Mesothelial cell of epicardium (in vitro differentiated cells): ENCODE results near the gene CFD. TPM values are rescaled to one million over a fixed set of nuclear protein-coding genes. Genes with fewer than 3 reads are reported as not detected.

Experiments
- DNase-seq, 2 experiments: peaks; one replicate each; pipeline ENCODE4 v3.0.0; 2021; ENCODE audit warnings: low spot score in 2 of 2; ENCODE audit not compliant: unreplicated experiment in 2 of 2
- H3K27ac Mint-ChIP-seq: 2 replicates; pipeline ENCODE4 v1.8.0; 2021; ENCODE audit warnings: mixed read lengths
- H3K27me3 Mint-ChIP-seq: 2 replicates; pipeline ENCODE4 v1.8.0; 2021; ENCODE audit warnings: low read depth, mixed read lengths
- H3K36me3 Mint-ChIP-seq: 2 replicates; pipeline ENCODE4 v1.8.0; 2021; ENCODE audit warnings: mixed read lengths
- H3K4me1 Mint-ChIP-seq: 2 replicates; pipeline ENCODE4 v1.8.0; 2021; ENCODE audit warnings: mixed read lengths
- H3K4me3 Mint-ChIP-seq: 2 replicates; pipeline ENCODE4 v1.8.0; 2021; ENCODE audit warnings: mild to moderate bottlenecking, moderate library complexity, mixed read lengths
- H3K9me3 Mint-ChIP-seq: 2 replicates; pipeline ENCODE4 v1.8.0; 2021; ENCODE audit warnings: mixed read lengths
- total RNA-seq: library from RNA; stranded (reverse); gene quantifications from 3 replicates; pipeline ENCODE4 v1.2.1, GENCODE V29; 2021
- TF ChIP-seq, protein P1 (sequence below): fragments of 200-600 bp; sonication (generic); IDR thresholded peaks from one replicate; pipeline ENCODE4 v1.5.0; 2021; ENCODE audit warnings: antibody characterized with exemption; ENCODE audit not compliant: unreplicated experiment

Gene CFD
- total RNA-seq, 1 donor from 2014 or later = 3.2 TPM

DNA sequence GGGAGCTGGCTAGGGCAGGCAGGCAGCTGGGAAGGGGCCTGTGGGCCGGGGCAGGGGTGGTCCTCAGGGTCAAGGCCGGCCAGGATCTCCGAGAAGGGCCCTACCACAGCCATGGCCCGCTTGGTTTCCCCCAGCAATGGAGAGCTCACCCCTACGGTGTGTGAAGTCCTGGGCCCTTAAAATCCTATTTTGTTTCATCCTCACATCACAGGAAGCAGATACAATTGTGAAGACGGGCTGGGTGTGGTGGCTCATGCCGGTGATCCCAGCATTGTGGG is 42.6 kb downstream of the CFD start:
- no peaks in the 10 kb centered on the region for H3K9me3 Mint-ChIP-seq
- TF ChIP-seq, protein P1, sequence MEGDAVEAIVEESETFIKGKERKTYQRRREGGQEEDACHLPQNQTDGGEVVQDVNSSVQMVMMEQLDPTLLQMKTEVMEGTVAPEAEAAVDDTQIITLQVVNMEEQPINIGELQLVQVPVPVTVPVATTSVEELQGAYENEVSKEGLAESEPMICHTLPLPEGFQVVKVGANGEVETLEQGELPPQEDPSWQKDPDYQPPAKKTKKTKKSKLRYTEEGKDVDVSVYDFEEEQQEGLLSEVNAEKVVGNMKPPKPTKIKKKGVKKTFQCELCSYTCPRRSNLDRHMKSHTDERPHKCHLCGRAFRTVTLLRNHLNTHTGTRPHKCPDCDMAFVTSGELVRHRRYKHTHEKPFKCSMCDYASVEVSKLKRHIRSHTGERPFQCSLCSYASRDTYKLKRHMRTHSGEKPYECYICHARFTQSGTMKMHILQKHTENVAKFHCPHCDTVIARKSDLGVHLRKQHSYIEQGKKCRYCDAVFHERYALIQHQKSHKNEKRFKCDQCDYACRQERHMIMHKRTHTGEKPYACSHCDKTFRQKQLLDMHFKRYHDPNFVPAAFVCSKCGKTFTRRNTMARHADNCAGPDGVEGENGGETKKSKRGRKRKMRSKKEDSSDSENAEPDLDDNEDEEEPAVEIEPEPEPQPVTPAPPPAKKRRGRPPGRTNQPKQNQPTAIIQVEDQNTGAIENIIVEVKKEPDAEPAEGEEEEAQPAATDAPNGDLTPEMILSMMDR = no peak
- no peak overlapping the region for H3K4me3 Mint-ChIP-seq
- H3K27me3 Mint-ChIP-seq = no peaks in the 10 kb centered on the region
- H3K27ac Mint-ChIP-seq = no peak overlapping the region
- DNase-seq = no peak
- peaks cover 3% of the 10 kb centered on the region for H3K4me1 Mint-ChIP-seq
- H3K36me3 Mint-ChIP-seq = peaks cover 6% of the 10 kb centered on the region

DNA sequence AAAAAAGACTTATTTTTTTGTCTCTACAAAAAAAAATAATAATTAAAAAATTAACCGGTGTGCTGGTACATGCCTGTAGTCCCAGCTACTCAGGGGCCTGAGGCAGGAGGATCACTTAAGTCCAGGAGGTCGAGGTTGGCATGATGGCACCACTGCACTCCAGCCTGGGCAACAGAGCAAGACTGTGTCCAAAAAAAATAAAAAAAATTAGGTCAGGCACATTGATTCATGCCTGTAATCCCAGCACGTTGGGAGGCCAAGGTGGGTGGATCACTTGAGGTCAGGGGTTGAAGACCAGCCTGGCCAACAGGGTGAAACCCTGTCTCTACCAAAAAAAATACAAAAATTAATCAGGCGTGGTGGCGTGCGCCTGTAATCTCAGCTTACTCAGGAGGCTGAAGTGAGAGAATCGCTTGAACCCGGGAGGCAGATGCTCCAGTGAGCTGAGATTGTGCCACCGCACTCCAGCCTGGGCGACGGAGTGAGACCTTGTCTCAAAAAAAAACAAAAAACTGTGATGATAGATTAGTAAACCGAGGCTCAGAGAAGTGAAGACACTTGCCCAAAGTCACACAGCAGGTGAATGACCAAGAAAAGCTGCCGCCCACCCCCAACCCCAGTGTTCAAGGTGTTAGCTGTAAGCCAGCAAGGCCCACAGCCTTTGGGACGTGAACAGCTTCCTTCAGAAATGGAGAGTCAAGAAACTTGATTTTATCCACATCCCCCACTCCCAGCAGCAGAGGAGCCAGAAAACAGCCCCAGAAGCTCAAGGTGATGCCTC is 43.2 kb downstream of the CFD start:
- H3K9me3 Mint-ChIP-seq = no peaks in the 10 kb centered on the region
- no peak overlapping the region for H3K27ac Mint-ChIP-seq
- DNase-seq = no peak
- H3K4me3 Mint-ChIP-seq = no peak overlapping the region
- TF ChIP-seq, protein P1 = no peak
- peaks cover 3% of the 10 kb centered on the region for H3K4me1 Mint-ChIP-seq
- peaks cover 6% of the 10 kb centered on the region for H3K36me3 Mint-ChIP-seq
- H3K27me3 Mint-ChIP-seq = no peaks in the 10 kb centered on the region

DNA sequence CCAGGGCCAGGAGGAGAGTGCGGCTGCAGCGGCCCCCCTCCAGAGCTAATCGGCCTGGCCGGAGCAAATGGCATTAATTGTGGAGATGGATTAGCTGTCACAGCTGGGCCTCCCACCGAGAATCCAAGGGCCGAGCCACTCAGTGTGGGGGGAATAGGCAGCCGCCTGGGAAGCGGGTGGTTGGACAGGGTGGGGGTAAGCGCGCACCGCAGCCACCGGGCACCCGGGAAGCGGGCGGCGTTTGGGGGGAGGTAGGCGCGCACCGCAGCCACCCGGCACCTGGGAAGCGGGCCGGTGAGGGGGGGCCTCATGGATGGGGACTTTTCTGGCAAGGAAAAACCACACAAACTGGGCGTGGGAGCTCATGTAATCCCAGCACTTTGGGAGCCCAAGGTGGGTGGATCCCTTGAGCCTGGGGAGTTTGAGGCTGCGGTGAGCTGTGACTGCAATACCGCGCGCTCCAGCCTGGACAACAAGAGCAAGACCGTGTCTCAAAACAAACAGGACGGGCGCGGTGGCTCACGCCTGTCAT is 43.9 kb downstream of the CFD start:
- H3K27ac Mint-ChIP-seq = no peak overlapping the region
- peaks cover 3% of the 10 kb centered on the region for H3K4me1 Mint-ChIP-seq
- H3K27me3 Mint-ChIP-seq = no peaks in the 10 kb centered on the region
- no peaks in the 10 kb centered on the region for H3K9me3 Mint-ChIP-seq
- TF ChIP-seq, protein P1 = no peak
- peaks cover 3% of the 10 kb centered on the region for H3K36me3 Mint-ChIP-seq
- no peak overlapping the region for H3K4me3 Mint-ChIP-seq
- no peak for DNase-seq

DNA sequence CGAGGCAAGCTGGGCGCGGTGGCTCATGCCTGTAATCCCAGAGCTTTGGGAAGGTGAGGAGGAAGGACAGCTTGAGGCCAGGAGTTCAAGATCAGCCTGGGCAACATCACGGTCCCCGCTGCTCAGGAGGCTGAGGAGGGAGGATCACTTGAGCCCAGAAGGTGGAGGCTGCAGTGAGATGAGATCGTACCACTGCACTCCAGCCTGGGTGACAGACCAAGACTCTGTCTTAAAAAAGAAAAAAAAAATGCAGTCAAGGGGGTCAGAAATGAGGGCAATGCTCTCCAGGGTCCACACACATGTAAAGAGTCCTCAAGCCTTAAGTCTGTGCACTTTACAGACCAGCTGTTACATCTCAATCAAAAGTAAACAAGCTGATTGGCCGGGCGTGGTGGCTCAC is 45.1 kb downstream of the CFD start:
- Mint-ChIP-seq H3K36me3 (peaks cover 3% of the 10 kb centered on the region), H3K27ac (peak overlapping the region; percentile 78), H3K9me3 (no peaks in the 10 kb centered on the region), H3K4me3 (no peak overlapping the region), H3K27me3 (no peaks in the 10 kb centered on the region), H3K4me1 (peaks cover 3% of the 10 kb centered on the region)
- TF ChIP-seq, protein P1 = no peak
- DNase-seq = no peak

DNA sequence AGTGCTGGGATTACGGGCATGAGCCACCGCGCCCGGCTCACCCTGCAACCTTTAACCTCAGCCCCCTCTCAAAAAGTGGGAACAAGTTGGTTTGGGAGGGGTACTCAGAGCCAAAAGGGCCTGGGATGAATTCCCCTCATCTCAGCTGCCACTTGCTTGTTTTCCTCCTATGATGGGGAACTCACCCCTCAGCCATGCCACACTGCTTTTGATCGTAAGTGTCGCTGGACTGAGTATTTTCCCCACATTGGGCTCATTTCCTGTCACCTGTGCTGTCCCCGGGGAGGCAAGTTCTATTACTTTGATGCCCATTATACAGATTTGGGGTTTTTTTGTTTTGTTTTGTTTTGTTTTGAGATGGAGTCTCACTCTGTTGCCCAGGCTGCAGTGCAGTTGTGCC is 47.0 kb downstream of the CFD start:
- peaks cover 5% of the 10 kb centered on the region for H3K36me3 Mint-ChIP-seq
- H3K27me3 Mint-ChIP-seq = no peaks in the 10 kb centered on the region
- no peak for DNase-seq
- TF ChIP-seq, protein P1 = no peak
- H3K27ac Mint-ChIP-seq = no peak overlapping the region
- H3K9me3 Mint-ChIP-seq = no peaks in the 10 kb centered on the region
- no peak overlapping the region for H3K4me3 Mint-ChIP-seq
- H3K4me1 Mint-ChIP-seq = peaks cover 3% of the 10 kb centered on the region
